H54 (cell line): ENCODE results near the gene OLFML1.

Source experiments
- DNase-seq: peaks from one replicate; pipeline ENCODE4 v3.0.0; 2011; ENCODE audit warnings: low spot score, mixed read lengths; ENCODE audit not compliant: insufficient read length
- FAIRE-seq: peaks from 3 replicates; lab custom pipeline; 2011; peaks lifted over from hg19 to GRCh38; lab: Jason Lieb, UNC
- POLR2A ChIP-seq: IDR thresholded peaks from 2 replicates; pipeline ENCODE4 v1.6.1; 2011; ENCODE audit warnings: low read depth, mild to moderate bottlenecking, low read length

Gene OLFML1

DNA sequence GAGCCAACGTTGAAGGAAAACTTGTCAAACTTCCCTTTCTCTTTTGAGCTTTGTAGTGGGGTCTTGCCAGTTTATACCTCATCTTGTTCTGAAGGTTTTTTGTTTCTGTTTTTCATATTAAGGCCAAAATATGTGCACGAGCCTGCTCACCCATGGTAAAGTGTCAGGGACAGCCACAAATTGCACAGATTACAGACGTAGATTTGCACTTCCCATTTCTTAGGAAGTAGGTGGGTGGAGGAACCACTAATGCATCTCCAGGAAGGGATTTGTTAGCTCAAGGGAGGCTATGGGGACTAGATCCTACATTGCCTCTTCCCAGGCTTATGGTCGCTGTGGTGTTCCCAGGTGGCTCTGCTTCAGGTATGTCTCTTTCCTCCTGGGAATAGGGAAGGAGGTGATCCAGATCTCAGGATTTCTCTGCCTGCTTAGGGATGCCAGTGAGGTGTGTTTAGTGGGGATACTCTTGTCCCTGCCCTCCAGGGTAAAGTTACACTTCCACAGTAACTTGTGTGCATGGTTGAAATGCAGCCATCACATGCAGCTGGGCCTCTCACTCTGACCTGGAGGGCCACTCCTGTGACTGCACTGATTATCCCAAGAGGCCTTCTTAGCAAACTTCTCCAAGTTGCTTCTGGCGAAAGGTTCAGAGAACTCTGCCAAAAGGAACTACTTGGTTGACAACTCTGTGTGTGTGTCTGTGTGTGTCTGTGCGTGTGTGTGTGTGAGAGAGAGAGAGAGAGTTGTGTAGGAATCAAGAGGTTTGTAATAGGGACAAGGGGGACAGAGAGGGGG is 38.3 kb downstream of the OLFML1 start:
- DNase-seq (no peak), FAIRE-seq (no peak)
- no peak for TF ChIP-seq POLR2A

DNA sequence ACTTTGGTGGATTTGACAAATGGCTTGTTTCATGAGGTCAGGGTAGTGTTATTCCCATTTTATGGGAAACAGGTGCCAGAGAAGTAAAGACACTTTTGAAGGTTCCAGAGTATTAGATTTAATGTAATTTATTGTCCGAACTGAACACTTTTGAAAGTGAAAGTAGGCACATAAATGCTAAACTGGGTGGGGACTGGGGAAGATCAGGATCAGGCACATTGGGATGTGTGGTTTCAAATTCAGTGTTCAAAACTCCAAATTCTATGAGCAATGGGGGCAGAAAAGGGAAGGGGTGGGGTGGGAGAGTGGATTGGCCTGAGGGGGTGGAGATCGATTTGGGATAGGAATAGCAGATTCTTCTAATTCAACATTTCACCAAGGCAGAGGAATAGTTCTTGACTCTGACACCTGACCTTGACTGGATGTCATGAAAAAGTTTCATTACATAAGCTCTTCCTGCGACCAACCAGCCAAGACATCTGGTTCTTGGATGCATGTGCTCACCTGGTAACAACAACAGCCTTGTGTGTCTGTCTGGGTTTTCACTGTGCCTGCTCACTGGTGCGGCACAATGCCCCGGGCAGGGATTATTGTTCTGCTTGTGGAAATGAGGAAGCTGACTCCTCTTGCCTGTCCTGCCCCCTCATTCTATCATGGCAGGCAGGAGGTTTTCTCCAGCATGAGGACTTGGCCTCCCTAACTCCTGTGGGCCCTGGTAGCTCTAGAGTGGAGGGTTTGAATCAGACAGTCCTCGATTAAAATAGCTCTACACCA is 39.3 kb downstream of the OLFML1 start:
- no peak for TF ChIP-seq POLR2A
- no peak for DNase-seq
- no peak for FAIRE-seq

DNA sequence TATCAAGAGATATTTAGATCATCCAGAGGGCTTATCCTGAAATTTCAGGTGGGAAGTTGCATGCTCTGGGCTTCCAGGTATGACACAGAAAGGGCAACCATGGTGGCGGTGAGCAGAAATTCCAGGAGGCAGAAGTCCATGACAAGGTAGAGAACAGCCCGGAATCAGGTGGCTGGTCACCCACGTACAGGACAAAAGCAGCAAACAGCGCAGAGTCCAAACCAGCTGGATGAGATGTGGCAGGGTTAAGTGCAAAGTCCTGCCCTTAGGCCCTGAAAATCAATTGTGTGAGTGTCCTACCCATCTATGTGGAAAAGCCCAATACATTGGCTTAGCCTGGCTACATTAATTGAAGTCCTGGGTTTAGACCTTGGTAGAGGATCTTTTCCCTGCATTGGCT is 40.1 kb downstream of the OLFML1 start:
- DNase-seq: no peak
- FAIRE-seq: no peak
- TF ChIP-seq POLR2A: no peak

DNA sequence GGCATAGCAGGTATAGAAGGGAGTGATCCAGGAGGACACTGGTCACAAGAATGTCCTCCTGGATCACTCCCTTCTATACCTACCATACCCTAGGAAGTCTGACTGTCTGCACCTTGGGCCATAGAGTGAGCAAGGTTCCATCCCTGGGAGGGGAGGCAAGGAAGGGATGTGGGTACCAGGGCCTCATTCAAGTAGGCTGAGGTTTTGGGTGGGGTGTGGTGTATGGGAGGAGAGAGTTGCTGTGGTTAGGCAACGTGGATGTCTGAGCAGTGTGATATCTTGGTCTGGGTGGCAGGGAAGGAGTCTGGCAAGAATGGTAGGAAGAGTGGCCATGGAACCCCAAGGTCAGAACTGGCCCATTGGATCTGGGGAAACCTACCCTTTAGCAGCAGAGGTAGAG is 41.7 kb downstream of the OLFML1 start:
- FAIRE-seq (no peak), DNase-seq (no peak)
- no peak for TF ChIP-seq POLR2A

DNA sequence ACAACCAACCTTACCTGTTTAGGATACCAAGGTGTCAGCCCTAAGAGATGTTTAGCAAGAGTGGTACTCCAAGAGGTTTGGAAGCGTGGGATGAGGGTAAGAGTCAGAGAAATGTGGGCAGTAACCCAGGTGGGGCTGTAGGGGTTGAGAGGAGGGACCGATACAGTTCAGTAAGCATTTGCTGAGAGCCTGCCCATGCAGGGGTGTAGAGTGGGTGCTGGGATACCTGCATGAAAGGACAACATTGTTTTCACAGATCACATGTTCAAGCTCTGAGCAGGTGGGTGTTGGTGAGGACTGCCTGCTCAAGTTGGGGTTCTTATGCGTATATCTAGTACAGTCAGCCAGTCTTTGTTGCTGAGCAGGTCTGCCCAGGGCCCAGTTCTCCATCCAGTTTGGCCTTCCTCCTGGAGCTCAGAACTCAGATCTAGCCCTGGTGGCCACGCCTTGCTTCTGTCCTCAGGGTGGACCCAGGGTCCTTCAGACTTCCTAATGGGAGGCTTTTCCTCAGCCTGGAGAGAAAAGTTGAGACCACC is 43.3 kb downstream of the OLFML1 start:
- no peak for FAIRE-seq
- no peak for DNase-seq
- TF ChIP-seq POLR2A: no peak

DNA sequence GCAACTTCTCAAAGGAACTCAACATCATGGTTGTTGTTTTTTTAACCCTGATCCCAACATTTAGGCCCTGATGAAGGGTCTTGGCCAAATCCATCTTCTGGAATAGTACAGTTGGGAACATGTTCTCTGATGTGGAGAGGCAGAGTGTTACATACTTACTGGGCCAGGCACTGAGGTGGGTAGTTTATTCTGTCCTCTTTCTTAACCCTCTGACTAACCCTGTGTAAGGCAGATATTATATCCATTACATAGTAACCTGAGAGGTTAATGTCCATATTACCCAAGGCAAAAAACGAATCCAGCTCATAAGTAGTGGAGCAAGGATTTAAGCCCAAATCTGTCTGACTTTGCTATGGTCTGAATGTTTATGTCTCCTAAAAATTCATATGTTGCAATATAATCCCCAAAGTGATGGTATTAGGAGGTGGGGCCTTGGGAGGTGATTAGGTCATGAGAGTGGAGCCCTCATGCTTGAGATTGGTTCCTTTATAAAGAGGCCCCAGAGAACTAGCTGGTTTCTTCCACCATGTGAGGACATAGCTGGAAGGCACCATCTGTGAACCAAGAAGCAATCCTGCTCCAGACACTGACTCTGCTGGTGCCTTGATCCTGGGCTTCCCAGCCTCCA is 44.8 kb downstream of the OLFML1 start:
- no peak for TF ChIP-seq POLR2A
- FAIRE-seq: no peak
- DNase-seq: no peak

DNA sequence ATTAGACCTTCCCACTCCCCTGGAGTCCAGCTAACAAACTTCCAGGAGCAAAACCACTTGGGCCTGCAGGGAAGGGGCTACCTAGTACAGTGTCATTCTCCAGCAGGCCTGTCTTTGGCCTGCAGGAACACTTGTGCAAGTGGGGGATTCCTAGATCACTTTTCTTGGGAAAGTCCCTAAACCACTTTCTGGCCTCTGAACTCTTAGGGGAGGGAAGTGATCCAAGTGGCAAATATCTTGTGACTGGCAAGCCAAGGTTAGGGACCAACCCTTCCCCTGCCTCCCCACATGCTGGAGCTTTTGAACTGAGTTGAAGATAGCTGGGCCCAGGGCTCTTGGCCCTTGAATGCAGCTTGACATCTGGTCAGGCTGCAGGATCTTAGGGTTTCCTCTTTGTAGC is 45.7 kb downstream of the OLFML1 start:
- DNase-seq: no peak
- no peak for TF ChIP-seq POLR2A
- no peak for FAIRE-seq

DNA sequence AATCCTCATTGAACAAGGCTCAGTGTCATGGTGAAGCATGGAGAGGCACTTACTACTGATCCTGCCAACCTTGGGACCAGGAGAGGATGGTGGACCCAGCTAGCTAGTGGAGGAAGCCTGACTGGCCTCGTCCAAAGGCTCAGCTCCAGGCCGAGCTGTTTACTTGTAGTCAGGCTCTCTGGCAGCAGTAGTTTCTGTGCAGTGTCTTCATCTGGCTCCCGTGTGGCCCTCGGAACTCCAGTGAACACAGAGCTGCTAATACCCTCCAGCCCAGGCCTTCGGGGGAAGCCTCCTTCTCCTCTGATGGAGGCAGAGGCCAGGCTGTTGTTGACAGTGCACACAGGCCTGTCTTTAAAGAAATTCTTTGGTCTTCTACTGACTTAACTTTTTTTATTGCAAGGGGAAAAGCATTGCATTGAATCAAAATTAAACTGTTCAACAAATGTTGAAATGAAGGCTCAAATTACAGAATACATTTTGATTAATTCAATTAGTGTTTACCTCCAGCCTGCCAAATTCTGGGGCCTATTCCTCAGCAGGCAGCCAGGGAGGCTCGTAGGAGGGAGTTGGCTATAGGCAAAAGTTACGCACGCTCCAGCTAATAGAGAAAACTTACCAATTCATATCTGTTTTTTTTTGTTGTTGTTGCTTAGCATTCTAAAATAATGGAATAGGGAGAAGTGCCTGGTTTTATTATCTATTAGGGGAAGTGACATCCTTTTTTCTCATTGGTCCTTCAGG is 47.3 kb downstream of the OLFML1 start:
- no peak for TF ChIP-seq POLR2A
- no peak for DNase-seq
- no peak for FAIRE-seq

DNA sequence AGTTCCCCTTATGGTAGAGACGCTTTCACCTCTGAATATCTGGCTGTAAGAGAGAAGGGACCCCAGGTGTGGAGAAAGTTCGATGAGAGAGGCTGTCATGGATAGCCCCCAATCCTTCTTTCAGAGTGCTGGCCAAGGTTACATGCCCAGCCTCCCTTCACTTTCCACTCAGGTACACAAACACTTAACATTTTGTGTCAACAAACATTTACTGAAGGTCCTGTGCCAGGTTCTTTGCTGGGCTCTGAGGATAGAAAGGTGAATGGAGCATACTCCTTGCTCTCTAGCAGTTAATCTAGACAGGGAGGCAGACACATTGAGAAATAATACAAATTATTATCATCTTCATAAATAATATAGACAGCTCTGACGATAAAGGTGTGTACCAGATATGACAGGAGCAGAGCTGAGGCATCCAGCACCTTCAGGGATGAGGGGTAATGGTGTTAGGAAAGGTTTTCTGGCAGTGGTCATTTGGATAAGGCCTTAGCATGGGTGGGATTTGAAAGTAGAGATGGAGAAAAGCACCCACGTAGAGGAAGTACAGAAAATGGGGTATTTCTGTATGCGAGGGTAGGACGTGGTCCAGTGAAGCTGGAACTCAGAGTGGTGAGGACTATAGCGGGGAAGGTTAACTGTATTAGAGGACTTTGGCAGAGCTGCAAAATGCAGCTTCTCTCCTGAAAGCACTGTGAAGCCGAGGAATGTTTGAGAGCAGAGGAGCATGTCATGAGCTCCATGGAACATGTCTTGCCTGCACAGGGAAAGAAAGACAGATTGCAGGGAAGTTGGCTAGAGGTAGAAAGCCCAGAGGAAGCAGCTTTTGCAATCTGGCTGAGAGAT is 48.1 kb downstream of the OLFML1 start:
- TF ChIP-seq POLR2A: no peak
- FAIRE-seq: no peak
- no peak for DNase-seq

DNA sequence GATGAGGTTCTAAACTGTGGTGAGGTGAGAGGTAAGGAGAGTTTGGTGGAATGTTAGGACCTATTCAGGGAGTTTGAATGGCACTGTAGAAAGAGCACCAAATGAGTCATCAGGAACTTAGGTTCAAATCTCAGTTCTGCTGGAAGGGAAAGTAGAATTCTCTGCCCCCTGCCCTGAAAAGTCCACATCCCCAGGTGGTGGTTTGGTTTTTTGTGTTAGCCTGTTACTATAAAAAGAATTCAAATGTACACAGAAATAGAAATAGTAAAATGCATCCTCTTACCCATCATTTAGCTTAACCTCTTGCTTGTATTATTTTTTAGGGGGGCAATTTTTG is 48.7 kb downstream of the OLFML1 start:
- TF ChIP-seq POLR2A: no peak
- no peak for FAIRE-seq
- no peak for DNase-seq

DNA sequence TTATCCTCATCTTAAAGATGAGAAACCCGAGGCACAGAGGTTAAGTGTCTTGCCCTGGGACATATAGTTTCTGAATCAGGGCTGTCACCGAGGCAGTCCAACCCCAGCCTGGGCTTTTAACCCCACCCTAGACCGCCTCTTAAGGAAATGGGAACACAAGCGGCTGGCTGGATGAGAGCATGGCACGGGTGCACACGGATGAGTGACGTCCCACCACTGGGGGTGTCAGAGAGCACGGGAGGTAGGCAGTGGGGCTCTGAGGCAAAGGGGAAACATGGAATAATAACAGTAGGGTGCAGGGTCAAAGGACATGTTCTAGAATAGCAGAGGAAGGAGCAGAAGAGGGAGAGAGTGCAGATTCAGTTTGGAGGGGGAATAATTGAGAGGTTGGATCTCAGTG is 50.8 kb downstream of the OLFML1 start:
- TF ChIP-seq POLR2A: no peak
- FAIRE-seq: no peak
- DNase-seq: no peak

DNA sequence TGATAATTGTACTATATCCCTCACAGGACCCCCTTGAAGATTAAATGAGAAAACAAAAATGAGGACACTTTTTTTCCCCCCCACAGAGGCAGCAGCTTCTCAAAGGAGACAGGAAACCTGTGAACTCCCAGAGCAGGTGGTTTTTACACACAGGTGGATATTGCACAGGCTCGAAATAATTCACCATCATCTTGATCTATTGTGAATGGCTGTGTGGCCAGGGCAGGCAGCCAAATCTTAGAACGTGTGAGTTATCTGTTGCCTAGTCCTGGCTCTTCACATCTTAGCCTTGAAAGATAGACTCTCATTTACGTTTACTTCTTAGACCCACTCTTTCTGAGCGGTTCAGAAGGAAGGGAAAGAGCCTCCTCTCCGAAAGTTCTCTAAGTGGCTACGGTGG is 52.0 kb downstream of the OLFML1 start:
- DNase-seq (no peak), FAIRE-seq (no peak)
- TF ChIP-seq POLR2A: no peak

DNA sequence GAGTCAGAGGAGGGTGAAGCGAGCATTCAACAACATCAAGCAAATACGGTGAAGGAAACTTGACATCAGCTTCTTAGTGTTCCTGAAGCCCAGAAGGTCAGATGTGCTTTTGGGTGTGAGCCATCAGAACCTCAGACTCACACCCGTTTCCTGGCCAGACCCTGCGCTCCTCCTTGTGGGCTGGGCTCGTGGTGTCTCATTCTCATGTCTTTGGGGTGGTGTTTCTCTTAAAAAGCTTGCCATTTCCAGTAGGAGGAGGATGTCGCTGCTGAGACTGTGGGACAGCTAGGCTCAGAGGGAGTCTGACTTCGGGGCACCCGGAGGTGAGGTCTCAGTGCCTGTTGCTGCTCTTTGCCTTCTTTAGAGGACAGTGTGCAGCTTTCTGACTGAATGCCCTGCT is 52.7 kb downstream of the OLFML1 start:
- TF ChIP-seq POLR2A: no peak
- FAIRE-seq: no peak
- no peak for DNase-seq
